Transverse colon (tissue), 3 donors: Measurements from ENCODE around the gene PCF11.

ENCODE experiments used
- EP300 ChIP-seq: sonication (generic); formaldehyde crosslinking; IDR thresholded peaks from one replicate; pipeline ENCODE4 v1.6.1; 2017; ENCODE audit warnings: antibody characterized with exemption, low read depth
- TF ChIP-seq, protein P1 (sequence below), 5 experiments: fragments of 200-600 bp in 3 of 5; fragments of 450-650 bp in 2 of 5; sonication (generic) in 3 of 5; IDR thresholded peaks; 1 replicate in 2 of 5; 2 replicates in 3 of 5; pipeline ENCODE4 v1.5.1; 2016 to 2017; ENCODE audit warnings: antibody characterized with exemption in 5 of 5, inconsistent platforms in 3 of 5, mild to moderate bottlenecking in 2 of 5, moderate library complexity in 1 of 5

DNA sequence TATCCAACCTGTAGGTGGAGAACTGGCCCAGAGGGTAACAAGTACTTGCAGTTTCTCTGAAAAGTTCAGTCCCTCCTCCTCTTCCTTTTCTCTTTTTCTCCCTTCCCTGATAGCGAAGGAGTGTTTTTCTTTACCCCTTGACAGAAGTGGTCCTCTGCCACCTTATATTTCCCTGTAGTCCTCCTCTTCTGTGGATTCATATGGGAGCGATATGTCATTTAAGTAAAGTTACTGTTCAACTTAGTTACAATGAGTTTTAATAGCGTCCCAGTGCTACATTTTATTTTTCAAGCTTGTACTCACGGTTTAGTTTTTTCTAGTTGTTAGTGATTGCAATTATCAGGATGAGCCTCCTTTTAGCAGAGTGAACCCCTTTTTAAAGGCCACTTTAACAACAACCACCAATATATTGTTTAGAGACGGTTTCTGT is 1.4 kb downstream of the PCF11 start:
- TF ChIP-seq EP300 = no peak
- TF ChIP-seq, protein P1, sequence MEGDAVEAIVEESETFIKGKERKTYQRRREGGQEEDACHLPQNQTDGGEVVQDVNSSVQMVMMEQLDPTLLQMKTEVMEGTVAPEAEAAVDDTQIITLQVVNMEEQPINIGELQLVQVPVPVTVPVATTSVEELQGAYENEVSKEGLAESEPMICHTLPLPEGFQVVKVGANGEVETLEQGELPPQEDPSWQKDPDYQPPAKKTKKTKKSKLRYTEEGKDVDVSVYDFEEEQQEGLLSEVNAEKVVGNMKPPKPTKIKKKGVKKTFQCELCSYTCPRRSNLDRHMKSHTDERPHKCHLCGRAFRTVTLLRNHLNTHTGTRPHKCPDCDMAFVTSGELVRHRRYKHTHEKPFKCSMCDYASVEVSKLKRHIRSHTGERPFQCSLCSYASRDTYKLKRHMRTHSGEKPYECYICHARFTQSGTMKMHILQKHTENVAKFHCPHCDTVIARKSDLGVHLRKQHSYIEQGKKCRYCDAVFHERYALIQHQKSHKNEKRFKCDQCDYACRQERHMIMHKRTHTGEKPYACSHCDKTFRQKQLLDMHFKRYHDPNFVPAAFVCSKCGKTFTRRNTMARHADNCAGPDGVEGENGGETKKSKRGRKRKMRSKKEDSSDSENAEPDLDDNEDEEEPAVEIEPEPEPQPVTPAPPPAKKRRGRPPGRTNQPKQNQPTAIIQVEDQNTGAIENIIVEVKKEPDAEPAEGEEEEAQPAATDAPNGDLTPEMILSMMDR (IDR thresholded peaks at IDR 0.05) = no peak
